A375 (cell line): Measurements from ENCODE around the gene FYN. TPM values are rescaled to one million over a fixed set of nuclear protein-coding genes. Genes with fewer than 3 reads are reported as not detected.

Experiments used
- total RNA-seq: library from RNA; depleted of rRNA; stranded (reverse); fragments of >200 nt; shearing (Covaris generic); gene quantifications from 2 replicates; pipeline ENCODE4 v1.2.3, GENCODE V29; 2014; rRNA removed

Gene FYN
- 68.9 and 74.1 TPM in 2 replicates for total RNA-seq

DNA sequence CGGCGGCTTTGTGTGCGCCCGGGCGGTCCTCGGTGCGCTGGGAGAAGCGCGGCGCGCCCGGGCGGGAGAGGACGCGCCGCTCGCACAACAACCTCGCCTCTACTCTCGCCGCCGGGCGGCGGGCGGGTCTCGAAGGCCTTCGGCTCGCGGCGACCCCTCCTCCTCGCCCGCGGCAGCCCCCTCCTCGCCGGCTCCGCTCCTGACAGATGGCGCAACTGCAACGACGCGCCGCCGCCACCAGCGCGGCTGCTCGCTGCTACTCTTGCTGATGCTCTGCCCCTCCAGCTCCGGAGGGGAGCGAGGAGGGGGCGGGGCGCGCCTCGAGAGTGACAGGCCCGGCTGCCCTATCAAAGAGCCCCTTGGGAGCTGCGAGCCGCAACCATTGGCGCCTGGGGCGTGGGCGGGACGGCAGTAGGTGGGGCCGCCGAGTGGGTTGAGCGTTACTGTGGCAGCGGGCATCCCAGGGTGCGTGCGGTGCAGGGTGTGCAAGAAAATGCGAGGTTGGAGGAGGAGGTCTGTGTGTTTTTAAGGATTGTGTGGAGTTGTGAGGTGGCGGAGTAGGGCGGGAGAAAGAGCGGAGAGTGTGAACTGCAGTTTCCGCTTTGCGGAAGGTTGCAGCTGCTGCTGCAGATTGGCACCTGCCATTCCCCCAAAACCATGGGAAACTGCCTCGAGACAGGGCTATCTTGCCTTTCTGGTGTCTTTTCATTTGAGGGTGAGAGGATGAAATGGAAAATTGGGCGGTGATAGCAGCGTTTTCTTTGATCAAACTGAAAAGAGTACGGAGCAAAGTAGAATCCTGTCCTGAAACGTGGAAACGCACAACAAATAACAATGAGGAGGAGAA, at the start of gene FYN:
Gene FYN (minus strand): TSS at position 275 of the 847 bp plus-strand sequence. CDS start 153,401 bp downstream, outside the sequence.

Other genes starting within 250 kb of the FYN start
- gene CCN6, start 180.7 kb upstream of the FYN start, total RNA-seq, result 1.1 and 2.5 TPM in 2 replicates
- 59.2 and 69.4 TPM in 2 replicates for gene TUBE1, start 214.0 kb upstream of the FYN start, total RNA-seq
- gene FAM229B, start 214.1 kb upstream of the FYN start, total RNA-seq, result 9.2 and 13.4 TPM in 2 replicates